Measurements from ENCODE around the gene FHIT.
"Not testable (repeated sequence)": the region's sequence is repeated elsewhere in the genome, so short reads cannot be mapped to it uniquely, and the experiment has no call there.

Gene FHIT

DNA sequence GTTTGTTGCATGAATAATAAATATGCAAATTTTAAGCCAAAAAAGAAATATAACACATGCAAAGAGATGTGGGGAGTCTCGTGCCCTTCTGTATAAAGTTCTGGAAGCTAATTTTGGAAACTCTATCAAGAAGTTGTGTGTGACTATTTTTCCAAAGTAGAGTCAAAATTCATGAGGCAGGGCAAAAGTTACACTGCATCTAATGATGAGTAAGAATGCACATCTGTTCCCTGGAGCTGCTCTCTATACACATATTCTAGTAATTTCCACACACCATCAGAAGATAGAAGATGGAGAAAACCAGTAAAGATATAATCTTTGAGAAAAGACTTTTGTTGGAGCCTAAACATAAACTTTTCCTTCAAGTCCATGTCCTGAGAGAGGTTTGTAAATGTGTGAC, 199.6 kb downstream of the FHIT start:
- no peak for DNase-seq

DNA sequence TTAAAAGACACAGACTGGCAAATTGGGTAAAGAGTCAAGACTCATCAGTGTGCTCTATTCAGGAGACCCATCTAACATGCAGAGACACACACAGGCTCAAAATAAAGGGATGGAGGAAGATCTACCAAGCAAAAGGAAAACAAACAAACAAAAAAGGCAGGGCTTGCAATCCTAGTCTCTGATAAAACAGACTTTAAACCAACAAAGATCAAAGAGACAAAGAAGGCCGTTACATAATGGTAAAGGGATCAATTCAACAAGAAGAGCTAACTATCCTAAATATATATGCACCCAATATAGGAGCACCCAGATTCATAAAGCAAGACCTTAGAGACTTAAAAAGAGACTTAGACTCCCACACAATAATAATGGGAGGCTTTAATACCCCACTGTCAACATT, 206.1 kb downstream of the FHIT start:
- DNase-seq: not testable (repeated sequence)

DNA sequence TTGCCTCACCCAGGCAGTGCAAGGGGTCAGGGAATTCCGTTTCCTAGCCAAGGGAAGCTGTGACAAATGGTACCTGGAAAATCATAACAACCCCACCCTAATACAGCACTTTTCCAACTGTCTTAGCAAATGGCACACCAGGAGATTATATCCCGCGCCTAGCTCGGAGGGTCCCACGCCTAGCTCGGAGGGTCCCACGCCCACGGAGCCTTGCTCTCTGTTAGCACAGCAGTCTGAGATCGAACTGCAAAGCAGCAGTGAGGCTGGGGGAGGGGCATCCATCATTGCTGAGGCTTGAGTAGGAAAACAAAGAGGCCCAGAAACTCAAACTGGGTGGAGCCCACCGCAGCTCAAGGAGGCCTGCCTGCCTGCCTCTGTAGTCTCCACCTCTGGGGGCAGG, 208.1 kb downstream of the FHIT start:
- DNase-seq: no peak

DNA sequence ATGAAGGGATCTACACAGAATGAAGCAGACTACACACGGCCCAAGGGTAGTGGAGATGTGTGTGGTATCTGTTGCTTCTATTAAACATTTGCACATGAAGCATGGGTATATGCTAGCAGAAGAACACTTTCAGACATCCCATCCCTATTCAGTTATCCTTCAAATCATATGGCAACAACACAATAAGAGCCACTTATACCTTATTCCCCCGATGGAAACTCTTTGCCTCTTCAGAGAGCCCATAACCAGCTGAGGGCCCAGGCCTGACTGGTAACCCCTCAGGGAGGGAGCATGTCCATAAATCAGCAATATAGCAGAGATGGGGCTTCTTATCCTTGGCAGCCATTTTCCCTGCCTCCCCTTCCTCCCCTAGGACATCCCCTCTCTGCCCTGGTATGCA, 210.6 kb downstream of the FHIT start:
- no peak for DNase-seq

GRCh38 chr3:61035573-61035972, 215.7 kb downstream of the FHIT start:
- DNase-seq: no peak

DNA sequence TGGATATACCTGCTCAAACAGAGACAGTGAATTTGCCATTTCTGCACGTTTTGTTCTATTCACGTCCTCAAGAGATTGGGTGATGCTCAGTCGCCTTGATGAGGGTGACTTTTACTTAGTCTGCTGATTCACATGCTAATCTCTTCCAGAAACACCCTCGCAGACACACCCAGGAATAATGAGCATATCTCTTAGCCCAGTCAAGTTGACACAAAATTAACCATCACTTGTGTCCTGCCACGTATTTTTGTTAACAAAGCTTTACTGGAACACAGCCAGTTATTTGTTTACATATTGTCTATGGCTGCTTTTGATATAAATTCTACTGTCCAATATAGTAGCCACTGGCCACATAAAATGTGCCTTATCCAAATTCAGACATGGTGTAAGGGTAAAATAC, 218.3 kb downstream of the FHIT start:
- DNase-seq: no peak

DNA sequence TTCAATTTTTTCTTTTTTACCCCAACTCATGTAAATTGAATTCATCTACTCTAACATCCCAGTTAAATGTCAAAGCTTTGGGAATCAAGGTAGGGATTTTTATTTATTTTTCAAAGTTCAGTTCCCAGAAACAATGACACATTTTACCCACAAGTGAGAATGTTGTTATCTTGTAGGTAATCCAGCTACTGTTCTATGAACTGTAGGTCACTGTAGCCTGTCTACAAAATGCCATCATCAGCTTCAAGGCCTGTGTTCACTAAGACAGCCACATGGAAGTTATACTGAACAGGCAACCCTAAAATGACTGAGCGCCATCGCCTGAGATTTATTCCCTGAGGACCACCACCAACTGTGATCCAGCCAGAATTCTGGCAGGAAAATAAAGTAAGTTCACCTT, 219.7 kb downstream of the FHIT start:
- DNase-seq: no peak

DNA sequence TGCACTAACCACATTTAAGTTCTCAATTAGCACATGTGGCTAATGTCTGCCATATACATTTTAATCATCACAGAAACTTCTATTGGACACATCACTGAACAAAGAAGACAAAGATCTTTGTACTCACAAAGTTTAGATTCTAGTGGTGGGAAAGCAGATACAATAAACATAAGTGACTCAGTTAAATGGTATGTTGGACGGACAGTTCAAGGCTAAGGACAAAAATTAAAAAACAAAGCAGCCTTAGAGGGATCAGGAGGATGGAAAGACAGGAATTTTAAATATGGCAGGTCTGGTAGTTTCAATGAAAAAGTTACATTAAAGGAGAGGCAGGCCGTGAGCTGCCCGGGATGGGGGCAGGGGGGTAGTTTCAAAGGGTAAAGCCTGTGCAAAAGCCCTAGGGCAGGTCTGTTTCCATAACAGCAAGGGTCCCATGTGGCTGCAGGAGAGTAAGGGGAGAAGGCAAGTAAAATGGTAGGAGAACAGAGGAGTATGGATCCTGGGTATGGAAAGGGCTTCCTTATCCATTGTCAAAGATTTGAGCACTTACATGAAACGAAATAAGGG, 220.7 kb downstream of the FHIT start:
- no peak for DNase-seq

GRCh38 chr3:61029194-61029593, 222.1 kb downstream of the FHIT start:
- no peak for DNase-seq

- no peak for DNase-seq
These were observed 232.4 kb downstream of the FHIT start for GRCh38 chr3:61018807-61019206.

- not testable (repeated sequence) for DNase-seq
These were observed 234.2 kb downstream of the FHIT start for GRCh38 chr3:61017028-61017427.

- no peak for DNase-seq
These were observed 235.4 kb downstream of the FHIT start for GRCh38 chr3:61015859-61016258.

GRCh38 chr3:61015408-61015807, 235.8 kb downstream of the FHIT start:
- no peak for DNase-seq

DNA sequence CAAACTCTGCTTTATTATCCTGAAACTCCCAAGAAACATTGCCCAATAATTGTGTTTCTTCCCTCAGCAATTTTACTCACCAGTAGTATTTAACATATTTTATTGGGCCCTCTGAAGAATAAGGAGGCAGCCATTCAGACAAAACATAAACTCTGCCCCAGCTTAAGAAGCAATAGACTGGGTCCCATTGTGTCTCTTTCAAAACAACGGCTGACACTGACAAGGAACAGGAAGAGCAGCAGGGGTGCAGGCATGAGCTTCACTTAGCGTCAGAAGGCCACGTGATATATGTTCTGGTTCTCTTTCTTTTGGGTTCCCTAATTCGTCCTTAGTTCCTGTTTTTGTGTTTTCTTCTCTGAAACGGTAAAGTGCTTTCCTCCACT, 242.3 kb downstream of the FHIT start:
- no peak for DNase-seq

- no peak for DNase-seq
These were observed 242.9 kb downstream of the FHIT start for GRCh38 chr3:61008153-61008997.

DNA sequence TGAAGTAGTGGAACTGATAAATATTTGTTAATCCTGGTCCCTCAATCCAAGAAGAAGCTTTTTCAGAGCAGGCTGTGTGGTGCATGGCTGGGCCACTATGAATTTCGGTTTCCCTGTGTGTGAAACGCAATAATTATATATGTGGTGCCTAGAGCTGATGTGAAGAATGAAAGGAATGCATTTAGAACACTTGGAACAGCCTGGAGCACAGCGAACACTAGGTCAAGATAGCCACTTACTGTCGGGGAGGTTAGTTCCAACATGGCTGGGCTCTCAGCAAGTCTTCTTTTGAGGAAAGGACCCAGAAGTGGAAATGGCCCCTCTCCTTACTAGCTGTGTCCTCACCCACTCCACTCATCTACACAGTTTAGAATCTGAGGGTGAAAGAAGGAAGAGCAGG, 245.7 kb downstream of the FHIT start:
- no peak for DNase-seq

DNA sequence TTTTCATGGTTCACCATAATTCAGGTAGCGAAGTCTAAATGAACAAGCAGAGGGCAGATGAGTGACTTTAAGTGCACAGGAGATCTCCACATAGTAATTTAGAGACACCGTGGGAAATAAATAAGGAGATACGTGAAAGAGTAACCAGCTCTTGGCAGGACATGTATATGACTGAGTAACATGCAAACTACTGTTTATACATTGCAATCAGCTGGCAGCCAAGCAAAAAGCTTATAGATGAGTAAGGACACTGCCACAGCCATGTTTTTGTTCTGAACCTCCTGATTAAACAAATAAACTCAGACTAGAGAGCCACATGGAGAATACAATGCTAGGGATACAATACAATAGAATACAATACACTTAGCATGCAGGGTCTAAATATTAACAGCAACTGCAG, 252.4 kb downstream of the FHIT start:
- DNase-seq: no peak

GRCh38 chr3:60992395-60992794, 258.9 kb downstream of the FHIT start:
- DNase-seq: no peak

DNA sequence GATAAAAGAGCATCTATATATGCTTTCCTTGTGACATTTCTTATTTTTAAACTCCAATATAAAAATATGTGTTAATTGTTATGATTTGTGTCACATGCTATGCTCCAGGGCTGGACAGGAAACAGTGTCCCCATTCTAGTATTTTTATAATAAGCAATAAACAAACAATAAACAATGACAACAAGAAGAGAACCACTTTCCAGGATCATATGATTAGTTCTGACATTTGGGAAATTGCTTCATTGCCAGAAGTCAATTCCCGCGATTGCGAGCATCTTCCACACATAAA, 260.9 kb downstream of the FHIT start:
- no peak for DNase-seq

- DNase-seq: no peak
These were observed 261.4 kb downstream of the FHIT start for GRCh38 chr3:60989626-60990441.

GRCh38 chr3:60987191-60987590, 264.1 kb downstream of the FHIT start:
- not testable (repeated sequence) for DNase-seq

DNA sequence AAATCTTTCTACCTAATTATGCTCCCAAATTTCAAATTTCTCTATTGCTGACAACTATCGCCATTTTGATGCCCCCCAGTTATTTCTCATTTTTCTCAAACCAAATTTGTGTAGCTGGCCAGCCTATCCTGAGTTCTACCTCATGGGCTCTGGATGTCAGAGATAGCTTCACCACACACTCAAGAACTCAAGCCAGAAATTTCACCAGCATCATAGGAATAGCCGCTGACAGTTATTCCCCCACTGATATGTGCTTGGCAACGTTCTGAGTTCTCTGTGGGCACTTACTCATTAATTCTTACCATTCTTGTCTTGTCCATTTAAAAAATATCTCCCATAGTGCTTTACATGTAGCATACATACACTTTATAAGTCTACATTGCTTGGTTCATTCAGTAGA, 264.7 kb downstream of the FHIT start:
- DNase-seq: no peak

DNA sequence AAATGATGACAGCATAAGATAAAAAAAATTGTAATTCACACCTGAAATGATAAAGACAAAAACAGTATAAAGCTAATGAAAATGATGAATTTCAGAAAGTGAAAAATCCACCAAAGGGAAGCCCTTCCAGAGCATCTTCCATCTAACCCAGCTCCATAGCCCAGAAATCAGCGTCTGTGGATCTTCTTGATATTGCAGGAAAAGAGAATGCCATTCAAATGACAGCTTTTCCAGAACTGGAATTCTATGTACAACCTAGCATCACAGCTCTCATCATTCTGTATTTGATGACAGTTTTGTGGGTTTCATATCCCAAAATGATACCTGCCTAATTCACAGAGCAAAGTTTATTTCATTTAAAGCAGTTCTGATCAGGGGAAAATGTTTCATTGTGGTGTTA, 267.3 kb downstream of the FHIT start:
- no peak for DNase-seq

GRCh38 chr3:60980342-60980692, 270.9 kb downstream of the FHIT start:
- no peak for DNase-seq

Measured in EL (cell line).